HK-2 (cell line): ENCODE measurements around the gene RHEX.
A peak's percentile ranks its signal among the peaks of the same experiment; 100 is the strongest.
"Not testable (repeated sequence)": the region's sequence is repeated elsewhere in the genome, so short reads cannot be mapped to it uniquely, and the experiment has no call there.

Source experiments
- DNase-seq: peaks from one replicate; pipeline ENCODE4 v3.0.0-alpha.2; 2018; ENCODE audit not compliant: unreplicated experiment

RHEX gene

DNA sequence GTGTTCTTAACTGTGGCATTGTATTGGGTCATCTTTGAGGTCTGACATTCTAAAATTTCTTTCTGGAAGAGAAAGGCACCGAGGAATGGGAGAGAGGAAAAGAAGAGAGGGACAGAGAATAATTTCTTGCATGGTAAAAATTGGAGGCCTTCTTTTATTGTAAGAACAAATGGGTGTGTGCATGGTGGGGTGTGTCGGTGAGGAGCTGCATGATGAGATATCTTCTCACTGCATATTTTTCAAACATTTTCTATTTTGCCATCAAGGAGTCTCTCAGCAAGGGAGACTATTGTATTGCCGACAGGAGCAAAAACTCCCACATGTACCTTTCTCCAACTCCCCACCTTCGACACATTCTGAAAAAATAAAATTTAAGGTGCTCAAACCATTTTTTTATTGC, 22.8 kb upstream of the RHEX start:
- no peak for DNase-seq

DNA sequence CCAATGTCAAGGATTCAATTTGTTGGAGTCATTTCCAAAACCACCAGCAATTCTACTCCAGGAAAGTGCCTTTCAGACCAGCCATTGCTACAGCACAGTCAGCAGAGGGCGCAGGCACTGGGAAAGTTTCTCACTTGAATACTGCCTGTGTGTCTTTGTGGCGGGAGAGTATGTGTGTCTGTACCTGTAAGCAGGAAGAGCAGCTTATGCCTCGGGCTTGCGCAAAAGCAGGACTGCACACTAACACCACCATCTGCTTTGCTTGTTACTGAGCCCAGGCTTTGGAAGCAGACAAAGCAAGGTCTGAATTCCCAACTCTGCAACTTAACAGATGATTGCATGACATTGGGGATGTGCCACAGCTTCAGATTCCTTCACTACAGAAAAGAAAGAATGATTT, 22.3 kb upstream of the RHEX start:
- DNase-seq = peak; percentile 68

DNA sequence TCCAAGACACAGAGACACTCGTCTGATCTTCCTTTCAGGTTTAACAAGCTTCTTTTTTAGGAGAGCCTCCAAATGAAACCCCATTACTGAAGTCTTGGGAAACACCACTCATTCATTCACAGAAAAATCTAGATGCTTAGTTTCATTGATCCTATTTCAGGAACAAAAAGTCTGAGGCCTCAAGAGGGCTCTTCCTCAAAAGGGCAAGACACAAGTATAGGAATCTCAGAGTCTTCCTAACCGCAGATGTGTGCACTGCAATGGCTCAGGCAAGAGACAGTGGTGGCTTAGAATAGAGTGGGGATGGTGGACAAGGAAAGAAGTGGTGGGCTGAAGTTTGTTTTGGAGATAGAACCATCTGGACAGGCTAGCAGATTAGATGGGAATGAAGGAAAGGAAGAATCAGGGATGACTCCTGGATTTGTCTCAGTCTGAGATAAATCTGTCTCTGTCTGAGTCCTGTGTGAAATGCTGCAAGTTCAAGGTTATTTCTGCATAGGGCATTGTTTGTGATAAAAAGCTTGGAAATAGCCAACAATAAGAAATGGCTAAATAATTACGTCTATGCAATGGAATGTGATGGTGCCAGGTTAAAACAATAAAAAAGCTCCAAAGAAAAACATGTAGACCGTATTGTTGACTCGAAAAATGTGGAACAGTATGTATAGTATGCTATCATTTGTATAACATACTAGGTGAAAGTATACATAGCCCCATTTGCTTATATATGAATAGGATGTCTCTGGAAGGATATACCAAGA, 20.4 kb upstream of the RHEX start:
- DNase-seq = no peak

DNA sequence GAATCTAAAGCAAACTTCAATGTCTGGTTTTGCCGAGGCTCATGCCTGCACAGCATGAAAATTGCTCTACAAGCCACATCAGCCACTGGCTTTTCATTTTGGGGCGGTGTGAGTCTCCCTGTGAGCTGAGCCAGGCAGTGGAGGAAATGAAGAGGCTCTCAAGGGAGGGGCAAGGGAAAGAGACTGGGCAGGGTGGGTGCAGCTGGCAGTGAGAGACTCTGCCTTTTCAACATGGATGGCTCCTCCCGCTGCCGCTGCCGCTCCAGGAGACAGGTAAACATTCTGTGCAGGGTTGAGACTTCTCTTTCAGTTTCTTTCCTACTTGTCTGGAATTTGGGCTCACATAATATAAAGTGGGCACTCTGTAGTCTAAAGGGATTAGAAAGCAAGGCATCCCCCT, 17.9 kb upstream of the RHEX start:
- no peak for DNase-seq

DNA sequence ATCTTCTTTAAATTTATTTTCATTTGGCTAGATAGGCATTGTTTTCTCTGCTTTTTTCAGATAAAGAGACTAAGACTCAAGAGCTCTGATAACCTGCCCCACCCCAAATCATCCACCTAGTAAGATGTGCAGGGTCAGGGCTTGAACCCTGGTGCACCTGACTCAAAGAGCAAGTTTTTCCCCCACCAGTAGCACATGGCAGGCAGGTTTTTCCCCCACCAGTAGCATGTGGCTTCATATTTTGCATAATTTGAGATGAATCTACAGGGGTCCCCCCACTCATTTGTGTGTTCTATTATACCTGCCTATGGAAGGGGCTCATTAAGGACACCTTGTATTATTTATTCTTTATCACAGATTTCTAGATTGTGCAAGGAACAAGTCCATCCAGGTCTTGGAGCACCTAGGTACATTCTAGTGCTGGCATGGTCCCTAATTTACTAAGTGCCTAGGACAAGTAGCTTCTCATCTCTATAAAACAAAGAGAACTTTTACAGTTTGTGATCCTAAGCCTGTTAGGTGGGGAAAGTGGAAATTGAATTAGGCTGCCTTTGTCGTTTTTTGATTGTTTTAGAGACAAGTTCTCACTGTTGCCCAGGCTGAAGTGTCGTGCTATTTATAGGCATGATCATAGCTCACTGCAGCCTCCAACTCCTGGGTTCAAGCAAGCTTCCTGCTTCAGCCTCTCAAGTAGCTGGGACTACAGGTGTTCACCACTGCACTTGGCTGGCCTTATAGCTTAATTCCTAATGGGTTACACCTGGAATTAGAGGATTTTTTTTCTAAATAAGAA, 16.1 kb upstream of the RHEX start:
- no peak for DNase-seq

GRCh38 chr1:206037581-206037980, 15.4 kb upstream of the RHEX start:
- no peak for DNase-seq

DNA sequence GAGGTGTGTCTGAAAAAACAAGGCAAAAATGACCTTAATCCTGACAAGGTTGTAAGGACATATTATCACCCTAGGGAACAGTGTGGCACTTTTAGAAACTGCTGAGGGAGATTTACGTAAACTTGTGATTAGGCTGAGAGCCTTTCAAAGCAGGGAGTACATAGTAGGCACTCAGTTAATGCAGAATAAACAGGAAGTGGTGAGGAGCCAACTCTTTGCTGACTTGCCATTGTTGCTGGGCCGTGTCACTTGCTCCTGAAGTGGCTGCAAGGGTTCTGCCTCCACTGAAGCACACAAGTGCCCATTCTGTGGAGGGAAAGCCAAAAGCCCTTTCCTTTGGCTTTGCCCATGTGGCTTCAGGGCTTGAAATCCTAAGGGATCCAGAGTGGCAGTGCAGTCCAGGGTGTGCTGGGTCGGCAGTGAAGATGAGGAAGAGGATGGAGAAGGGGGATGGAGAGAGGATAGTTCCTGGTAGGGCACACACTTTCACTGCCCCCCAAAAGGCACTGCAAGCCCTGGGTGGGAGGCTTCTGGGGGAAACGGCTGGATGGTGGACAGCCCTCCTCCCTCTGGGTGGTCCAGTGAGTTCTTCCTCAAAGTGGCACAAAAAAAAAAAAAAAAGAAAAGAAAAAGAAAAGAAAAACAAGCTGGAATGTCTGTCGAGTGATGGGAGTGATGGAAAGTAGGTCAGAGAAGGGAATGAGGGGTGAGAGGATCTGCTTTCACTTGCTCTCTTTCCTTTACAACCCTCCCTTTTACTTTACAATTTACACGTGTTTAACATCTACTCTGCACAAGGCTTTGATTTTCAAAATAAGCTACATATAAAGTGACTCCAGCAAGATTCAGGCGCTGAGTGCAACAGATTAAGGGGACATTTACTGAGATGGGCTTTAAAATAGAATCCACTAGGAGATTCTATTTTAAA, 13.7 kb upstream of the RHEX start:
- DNase-seq = no peak

DNA sequence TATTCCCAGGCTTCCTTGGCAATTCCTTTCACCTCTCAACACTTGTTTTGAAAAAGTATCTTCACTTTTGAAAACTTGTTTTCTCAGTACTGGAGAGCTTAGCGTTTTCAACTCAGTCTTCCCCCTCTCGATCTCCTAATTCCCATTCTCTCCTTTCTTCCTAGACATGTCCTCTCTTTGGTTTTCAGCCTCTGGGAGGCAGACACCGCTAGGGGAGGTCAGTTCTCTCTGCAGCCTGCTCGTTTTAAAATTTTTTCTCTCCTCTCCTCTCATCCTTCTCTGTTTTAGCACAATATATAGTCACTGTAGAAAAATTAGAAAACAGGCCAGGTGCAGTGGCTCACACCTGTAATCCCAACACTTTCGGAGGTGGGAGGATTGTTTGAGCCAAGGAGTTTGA, 12.6 kb upstream of the RHEX start:
- DNase-seq = no peak

DNA sequence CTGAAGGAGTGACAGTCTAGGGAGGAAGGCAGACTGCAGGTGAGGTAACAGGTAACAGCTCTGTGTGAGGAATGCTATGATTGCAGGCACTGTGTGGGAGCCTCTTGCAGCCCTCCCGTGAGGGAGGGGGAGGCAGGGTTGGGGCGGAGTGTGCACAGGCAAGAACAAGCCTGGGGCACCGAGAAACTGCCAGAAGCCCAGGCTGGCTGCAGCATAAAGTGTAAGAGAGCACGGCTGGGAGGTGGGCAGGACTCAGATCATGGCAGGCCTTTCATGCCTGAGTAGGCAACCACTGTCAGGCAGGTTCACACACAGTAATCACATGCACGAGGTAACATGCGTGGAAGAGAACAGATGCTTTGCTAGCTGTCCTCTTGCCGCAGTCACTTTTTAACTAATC, 11.3 kb upstream of the RHEX start:
- DNase-seq = no peak

DNA sequence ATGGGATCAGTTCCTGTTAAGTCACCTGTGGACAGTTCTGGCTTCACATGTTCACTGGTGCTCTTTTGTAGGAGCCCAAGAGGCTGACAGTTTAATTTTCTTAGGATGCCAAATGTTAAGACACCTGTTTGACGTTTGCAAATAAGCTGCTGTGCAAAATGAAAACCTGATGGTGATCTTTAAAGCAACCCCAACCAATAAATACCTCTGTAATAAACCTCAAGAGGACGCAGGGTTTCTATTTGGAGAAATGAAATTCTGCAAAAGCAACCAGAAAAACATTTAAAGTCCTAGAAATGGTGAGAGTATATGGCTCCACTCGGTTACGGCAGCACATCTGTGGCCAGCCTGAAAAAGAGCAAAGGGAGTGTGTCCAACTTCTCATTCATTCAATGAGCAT, 5.7 kb upstream of the RHEX start:
- DNase-seq = no peak

DNA sequence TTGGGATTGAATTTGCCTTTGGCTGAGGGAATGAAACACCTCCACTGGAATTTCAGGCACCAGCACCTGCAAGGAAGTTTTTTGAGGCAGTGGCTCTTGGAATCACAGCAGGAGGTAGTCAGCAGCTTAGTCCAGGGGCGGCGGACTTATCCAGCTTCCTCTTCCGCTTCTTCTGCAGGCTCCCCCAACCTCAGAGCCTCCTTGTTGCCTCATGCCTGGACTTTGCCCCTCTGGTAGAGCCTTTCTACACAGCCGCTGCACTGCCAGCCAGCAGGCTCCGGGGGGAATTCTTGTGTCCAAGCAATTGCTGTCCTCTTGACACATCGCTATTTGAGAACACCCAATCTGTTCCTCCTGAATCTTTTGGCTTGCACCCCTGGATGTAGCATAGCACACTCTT, 4.4 kb upstream of the RHEX start:
- no peak for DNase-seq

DNA sequence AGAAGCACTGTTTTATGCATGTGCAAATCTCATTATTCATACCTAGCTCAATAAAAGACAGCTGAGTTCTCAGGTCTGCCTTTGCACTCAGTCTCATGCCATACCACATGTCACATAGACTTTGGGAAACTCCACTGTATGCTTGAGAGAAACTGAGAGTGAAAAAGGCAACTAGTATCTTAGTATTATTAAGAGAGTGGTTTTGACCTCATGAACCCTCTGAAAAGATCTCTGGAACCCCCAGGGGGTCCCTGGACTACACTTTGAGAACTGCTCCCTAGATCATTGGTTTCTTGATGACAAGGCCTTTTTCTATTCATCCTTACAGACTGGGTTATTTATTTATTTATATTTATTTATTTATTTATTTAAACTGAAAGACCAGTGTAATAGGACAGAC, 3.7 kb upstream of the RHEX start:
- no peak for DNase-seq

DNA sequence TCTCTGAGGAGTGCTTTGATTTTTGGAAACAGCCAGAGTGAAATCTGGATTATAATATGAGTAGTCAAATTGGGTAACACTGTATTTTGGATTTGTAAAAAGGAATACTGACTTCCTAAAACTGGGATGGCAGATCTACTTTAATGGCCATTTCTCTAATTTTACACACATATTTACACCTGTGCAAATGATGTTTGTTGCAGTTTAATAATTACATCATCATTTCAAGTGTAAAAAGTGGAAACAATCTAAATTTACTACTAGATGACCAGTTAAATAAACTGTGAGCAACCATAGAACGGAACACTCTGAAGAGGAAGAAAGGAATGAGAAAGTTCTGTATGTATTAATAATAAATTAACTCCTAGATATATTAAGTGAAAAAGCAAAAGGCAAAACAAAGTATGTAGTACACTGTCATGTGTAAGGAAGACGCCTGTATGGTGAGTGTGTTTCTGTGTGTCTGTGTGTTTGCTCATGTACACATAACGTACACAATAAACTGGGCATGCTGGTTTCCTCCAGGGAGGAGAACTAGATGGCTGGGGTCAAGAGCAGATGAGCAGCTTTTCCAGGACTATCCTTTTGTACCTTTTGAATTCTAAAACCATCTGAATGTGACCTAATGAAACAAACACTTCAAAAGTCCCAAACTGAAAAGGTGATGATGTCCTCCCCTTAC, 2.9 kb upstream of the RHEX start:
- DNase-seq = no peak

DNA sequence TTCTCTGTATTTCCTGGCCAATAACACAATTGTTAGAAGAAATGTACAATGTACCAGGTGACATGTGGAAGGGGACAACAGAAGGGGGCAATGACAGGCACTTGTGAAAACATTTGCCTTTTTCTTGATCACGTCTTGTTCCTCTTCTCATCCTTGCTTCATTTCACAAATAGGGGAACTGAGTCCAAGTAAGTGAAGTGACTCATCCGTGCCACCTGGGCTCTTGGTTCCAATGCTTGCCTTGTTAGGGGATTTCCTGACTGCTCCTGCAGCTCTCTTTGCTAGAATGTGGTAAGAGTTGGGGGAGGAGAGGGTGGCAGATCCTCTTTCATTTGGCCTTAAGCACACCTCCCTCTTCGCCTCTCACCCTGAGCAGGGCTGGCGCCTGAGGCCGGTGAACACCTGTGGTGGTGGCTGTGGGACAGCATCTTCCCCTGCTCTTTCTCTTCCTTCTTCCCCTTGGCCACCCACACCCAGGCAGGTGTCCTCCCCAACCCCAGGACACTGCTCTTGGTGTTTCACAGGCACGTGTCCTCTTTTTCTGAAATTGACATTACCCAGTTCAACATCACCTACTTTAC, 2.2 kb upstream of the RHEX start:
- DNase-seq = peak; percentile 14

GRCh38 chr1:206052231-206052865, 625 bp upstream of the RHEX start:
- DNase-seq = not testable (repeated sequence)

DNA sequence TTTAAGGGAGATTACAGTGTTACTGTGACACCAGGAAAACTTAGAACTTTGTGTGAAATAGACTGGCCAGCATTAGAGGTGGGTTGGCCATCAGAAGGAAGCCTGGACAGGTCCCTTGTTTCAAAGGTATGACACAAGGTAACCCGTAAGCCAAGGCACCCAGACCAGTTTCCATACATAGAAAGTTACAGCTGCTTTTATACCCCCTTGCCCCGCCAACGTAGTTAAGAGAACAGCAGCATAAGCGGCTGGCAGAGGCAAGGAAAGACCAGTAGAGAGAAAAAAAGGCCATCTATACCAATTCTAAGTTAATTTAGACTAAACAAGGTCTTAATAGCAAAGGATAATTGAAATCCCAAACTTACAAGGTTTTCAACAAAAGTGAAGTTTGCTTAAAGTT, 643 bp downstream of the RHEX start:
- DNase-seq = not testable (repeated sequence)

DNA sequence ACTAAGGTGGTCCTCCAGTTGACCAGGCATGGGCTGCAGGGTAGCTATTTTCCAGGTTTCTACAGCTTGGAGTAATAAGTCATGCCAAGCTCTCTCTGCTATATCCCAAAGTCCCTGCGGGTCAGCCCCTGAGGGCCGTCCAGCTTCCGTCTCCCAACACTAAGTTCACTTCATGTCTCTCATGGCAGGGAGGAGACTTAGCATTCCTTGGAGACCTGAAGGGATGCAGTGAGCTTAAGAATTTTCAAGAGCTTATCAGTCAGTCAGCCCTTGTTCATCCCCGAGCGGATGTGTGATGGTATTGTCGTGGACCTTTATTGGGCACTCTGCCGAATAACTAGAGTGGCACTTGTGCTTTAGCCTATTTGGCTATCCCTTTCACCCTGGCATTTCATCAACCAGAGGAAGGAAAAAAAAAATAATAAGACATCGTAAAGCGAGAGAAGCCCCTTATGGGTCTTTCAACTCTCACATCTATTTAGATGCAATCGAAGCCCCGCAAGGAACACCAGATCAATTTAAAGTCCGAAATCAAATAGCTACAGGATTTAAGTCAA, 2.2 kb downstream of the RHEX start:
- not testable (repeated sequence) for DNase-seq

- DNase-seq = not testable (repeated sequence)
Observed at GRCh38 chr1:206055639-206056323, 2.8 kb downstream of the RHEX start.

GRCh38 chr1:206058289-206058926, 5.4 kb downstream of the RHEX start:
- DNase-seq = not testable (repeated sequence)
